Measurements from ENCODE around the gene ESPNL.
"Not testable (repeated sequence)": the region's sequence is repeated elsewhere in the genome, so short reads cannot be mapped to it uniquely, and the experiment has no call there.

The ESPNL gene

GRCh38 chr2:238114331-238114841, 14.2 kb downstream of the ESPNL start:
- in situ Hi-C loops (cut with MboI; ENCODE audit: low sequenced_read_pairs), result no loop called here

- in situ Hi-C loops (cut with MboI; ENCODE audit: low sequenced_read_pairs), result no loop called here
Observed at GRCh38 chr2:238114851-238115660, 14.9 kb downstream of the ESPNL start.

DNA sequence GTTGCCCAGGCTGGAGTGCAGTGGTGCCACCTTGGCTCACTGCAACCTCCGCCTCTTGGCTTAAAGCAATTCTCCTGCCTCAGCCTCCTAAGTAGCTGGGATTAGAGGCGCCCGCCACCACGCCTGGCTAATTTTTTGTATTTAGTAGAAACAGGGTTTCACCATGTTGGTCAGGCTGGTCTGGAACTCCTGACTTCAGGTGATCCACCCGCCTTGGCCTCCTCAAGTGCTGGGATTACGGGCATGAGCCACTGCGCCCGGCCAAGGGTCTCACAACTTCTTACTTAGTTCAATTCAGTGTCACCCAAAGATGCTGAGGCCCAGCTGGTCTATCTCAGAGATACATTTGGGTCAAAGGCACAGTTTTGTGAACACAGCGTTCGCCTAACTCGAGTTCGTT, 15.6 kb downstream of the ESPNL start:
- in situ Hi-C loops (cut with MboI; ENCODE audit: low sequenced_read_pairs), result not testable (repeated sequence)

DNA sequence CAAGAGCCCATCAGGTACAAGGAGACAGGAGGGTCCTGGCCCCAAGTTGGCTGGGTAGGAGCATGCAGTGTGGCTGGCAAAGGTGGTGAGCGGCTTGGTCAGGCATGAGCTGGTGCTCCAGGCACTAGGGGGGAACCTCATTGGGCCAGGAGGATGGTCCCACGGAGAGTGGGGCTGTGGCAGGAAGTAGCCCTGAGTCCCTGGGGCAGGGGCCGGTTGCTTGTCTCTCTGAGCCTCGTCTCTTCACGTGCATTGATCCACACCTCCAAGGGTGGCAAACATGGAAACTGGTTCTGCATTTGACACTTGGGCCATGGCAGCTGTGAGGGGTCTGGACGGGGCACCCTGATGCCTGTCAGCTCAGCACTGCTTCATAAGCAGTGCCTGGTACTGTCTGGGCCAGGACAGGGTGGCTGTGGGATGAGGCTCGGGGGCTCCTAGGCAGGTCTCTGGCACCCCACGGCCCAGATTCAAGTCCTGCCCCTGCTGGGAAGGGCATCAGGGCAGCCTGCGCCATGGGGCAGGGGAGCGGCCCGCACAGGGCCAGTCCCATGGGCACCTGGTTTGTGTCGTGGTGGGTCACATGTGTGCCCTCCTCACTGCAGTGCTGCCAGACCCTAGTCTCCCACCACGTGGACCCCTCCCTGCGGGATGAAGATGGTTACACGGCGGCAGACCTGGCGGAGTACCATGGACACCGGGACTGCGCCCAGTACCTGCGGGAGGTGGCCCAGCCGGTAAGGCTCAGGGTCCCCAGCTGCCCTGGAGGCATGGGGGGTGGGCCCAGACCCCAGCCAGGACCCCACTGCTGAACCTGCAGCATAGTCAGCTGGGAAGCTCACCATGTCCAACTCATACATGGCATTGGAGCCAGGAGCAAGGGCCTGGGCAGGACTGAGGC, 16.4 kb downstream of the ESPNL start:
- in situ Hi-C loops (cut with MboI; ENCODE audit: low sequenced_read_pairs), result no loop called here

DNA sequence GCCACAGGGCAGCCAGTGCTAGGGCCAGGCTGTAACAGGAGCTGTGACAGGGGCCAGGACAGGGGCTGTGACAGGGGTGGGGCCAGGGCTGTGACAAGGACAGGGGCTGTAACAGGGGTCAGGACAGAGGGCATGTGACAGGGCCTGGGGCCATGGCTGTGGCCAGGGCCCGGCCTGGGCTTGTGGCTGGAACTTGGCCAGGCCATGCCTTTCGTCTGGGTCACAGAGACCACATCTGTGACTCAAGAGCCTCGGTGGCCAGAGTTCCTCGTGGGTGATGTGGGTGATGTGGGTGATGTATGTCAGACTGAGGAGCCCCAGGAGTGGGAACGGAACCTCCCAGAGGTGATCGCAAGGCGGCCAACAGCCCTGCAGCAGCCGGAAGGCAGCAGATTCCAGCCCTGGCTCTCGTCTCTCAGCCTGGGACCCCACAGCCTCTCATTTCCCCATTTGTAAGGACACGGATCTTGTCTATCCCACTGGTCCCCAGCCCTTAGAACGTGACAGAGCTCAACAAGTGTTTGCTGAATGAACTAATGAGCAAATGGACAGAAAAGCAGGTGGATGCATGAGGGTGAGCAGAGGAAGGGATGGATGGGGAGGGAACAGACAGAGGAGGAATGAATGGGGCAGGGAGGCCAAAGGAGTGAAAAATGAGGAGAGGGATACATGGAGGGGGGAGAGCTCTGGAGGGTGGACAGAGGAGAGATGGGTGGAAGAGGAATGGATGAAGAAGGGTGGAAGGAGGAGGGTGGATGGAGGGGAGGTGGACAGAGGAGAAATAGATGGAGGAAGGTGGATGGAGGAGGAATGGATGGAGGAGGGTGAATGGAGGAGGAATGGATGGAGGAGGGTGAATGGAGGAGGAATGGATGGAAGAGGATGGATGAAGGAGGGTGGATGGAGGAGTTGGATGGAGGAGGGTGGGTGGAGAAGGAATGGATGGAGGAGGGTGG, 17.3 kb downstream of the ESPNL start:
- in situ Hi-C loops (cut with MboI; ENCODE audit: low sequenced_read_pairs), result no loop called here

- in situ Hi-C loops (cut with MboI; ENCODE audit: low sequenced_read_pairs), result no loop called here
Observed at GRCh38 chr2:238119756-238120462, 19.8 kb downstream of the ESPNL start.

- in situ Hi-C loops (cut with MboI; ENCODE audit: low sequenced_read_pairs), result no loop called here
Observed at GRCh38 chr2:238120463-238121298, 20.5 kb downstream of the ESPNL start.

GRCh38 chr2:238121511-238122286, 21.6 kb downstream of the ESPNL start:
- in situ Hi-C loops (cut with MboI; ENCODE audit: low sequenced_read_pairs), result no loop called here

GRCh38 chr2:238122287-238123217, 22.4 kb downstream of the ESPNL start:
- in situ Hi-C loops (cut with MboI; ENCODE audit: low sequenced_read_pairs), result no loop called here

DNA sequence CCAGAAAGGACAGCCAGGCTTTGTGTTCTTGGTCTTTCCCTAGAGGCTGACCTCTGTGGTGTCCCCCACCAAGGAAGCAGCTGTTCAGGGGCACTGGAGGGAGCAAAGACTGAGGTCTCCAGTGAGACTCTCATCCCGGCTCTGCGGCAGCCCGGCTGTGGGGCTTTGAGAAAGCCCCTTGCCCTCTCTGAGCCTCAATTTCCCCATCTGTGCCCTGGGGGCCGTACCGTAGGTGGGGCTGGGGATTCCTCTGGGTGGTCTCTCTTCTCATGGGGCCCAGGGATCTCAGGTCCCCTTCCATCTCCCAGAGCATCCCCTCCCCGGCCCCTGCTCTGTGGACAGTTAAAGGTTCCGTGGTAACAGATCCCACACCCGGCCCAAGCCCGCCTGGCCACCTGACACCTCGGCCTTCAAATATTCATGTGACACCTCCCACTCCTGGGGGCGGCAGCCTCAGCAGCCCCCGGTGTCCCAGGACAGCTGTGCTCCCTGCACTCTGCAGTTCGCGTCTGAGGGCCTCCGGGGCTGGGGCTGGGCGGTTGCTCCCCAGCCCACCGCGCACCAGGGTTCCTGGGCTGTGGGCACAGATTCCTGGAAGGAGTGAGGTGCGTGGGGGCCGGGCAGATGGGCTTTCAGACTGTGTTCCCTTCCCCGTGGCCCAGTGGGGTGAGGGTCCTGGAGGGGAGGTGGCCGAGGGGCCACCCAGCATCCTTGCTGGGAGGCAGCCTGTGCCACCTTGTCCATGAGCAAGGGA, 23.3 kb downstream of the ESPNL start:
- in situ Hi-C loops (cut with MboI; ENCODE audit: low sequenced_read_pairs), result no loop called here

- in situ Hi-C loops (cut with MboI; ENCODE audit: low sequenced_read_pairs), result no loop called here
Observed at GRCh38 chr2:238123991-238124470, 23.9 kb downstream of the ESPNL start.

DNA sequence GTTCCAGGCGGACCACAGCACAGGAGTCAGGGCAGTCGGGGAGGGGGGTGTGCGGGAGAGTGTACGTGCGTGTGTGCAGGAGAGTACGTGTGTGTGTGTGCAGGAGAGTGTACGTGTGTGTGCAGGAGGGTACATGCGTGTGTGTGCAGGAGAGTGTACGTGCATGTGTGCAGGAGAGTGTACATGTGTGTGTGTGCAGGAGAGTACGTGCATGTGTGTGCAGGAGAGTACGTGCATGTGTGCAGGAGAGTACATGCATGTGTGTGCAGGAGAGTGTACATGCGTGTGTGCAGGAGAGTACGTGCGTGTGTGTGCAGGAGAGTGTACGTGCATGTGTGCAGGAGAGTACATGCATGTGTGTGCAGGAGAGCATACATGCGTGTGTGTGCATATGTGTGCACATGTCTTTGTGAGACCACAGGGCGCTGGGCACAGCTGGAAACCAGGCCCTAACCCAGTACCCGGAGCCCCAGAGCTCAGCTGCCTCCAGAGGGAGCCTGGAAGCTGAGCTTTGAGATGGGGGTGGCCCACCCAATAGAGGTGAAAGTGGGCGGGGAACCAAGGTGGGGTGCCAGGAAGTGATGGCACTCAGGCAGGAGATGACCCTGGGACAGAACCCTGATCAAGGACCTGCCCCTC, 24.5 kb downstream of the ESPNL start:
- in situ Hi-C loops (cut with MboI; ENCODE audit: low sequenced_read_pairs), result no loop called here

- in situ Hi-C loops (cut with MboI; ENCODE audit: low sequenced_read_pairs), result no loop called here
Observed at GRCh38 chr2:238125127-238125885, 25.2 kb downstream of the ESPNL start.

- in situ Hi-C loops (cut with MboI; ENCODE audit: low sequenced_read_pairs), result no loop called here
Observed at GRCh38 chr2:238126338-238126737, 26.2 kb downstream of the ESPNL start.

DNA sequence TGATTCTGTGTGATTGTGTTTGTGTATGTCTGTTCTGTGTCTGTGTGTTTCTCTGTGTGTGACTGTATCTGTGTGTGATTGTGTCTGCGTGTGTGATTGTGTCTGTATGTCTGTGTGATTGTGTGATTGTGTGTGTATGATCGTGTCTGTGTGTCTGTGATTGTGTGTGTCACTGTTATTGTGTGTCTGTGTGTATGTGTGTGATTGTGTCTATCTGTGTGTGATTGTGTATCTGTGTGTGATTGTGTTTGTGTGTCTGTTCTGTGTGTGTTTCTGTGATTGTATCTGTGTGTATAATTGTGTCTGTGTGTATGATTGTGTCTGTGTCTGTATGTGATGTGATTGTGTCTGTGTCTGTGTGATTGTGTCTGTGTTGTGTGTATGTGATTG, 26.6 kb downstream of the ESPNL start:
- in situ Hi-C loops (cut with MboI; ENCODE audit: low sequenced_read_pairs), result no loop called here

Measured in HL-60/S4 treated with phorbol 12-myristate 13-acetate at 8.2 ng/mL for 4 days and 3 days (cell line).